Stimulated activated CD8-positive, alpha-beta memory T cell treated with anti-CD3 and anti-CD28 coated beads, Interleukin-15, amount 100 ng/mL, for 4 hours (primary cell): ENCODE results near the gene HSD17B10.
"Not testable (repeated sequence)": the region's sequence is repeated elsewhere in the genome, so short reads cannot be mapped to it uniquely, and the experiment has no call there.

Experiments
- DNase-seq, 2 donors: peaks; one replicate each; pipeline ENCODE4 v3.0.0-alpha.2; 2020; ENCODE audit warnings: low read depth in 2 of 2

HSD17B10 gene

GRCh38 chrX:53437206-53437605, 3.0 kb upstream of the HSD17B10 start:
- no peak for DNase-seq

DNA sequence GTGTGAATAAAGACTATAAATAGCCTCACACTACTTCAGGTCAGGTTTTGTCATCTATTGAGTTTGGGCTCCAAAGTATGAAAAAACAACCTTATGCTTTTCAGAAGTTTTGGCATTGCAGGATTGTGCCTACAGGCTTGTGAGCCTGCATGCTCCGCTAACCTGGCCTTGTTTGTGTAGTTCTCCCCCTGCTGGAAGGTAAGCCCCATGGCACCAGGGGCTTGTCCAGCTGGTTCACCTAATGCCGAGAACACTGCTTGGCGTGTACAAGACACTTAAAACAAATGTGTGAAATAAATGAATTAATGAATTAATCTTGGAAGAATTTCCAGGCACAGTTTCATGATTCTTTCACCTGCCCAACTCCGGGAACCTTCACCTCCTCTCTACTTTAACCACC, 1.8 kb upstream of the HSD17B10 start:
- peak in 1 of 2 donors; percentile 24 for DNase-seq

DNA sequence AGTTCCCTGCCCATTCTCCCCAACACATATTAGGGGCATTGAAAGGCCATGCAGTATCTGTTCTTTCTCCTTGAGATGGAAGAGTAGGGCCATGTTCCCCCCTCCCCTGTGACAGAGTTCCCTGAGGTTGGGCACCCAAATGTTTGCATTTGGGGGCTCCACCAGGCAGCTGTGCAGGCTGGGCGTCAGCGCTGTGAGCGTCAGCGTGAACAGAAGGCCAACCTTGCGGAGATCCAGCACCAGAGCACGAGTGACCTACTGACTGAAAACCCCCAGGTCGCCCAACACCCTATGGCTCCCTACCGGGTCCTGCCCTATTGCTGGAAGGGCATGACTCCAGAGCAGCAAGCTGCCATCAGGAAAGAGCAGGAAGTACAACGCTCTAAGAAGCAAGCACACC, 3.9 kb downstream of the HSD17B10 start:
- no peak for DNase-seq

DNA sequence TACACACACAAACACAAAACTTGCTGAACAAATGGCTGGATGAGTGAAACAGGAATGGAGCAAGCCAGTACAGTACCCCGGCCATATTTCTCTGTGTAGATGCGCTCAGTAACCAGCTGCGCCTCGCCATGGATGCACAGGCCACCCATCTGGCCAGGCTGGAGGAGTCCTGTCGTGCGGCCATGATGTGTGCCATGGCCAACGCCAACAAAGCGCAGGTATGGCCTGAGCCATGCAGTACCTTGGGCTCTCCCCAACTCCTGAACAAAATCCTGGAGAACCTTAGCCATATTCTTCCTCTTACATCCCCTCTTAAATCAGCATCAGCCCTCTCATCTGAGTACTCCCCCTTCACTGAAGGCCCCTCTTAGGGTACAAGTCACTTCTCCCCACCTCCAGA, 4.4 kb downstream of the HSD17B10 start:
- no peak for DNase-seq

DNA sequence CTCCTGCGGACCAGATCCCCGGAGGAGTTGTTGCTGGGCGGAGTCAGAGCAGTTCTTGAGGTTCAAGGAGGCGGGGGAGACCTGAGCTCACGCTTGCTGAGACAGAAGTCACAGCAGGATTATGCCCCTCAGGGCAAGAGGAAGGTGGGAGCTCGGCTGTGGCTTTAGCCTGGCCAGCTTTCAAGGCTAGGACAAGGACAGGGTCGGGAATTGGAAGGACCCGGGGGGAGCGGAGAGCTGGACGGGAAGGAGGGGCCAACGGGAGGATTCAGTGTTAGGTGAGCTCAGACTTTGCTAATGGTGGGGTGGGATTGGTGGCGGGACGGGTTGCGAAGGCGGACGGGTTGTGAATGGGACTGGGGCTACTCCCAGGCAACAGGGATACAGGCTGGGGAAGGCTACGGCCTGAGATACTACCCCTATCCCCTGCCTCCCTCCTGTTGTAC, 11.3 kb downstream of the HSD17B10 start, which contains the start of gene RIBC1:
Gene RIBC1 (plus strand): TSS at position 13 of the 446 bp plus-strand sequence. CDS start 3,404 bp downstream, outside the sequence.
- no peak for DNase-seq

DNA sequence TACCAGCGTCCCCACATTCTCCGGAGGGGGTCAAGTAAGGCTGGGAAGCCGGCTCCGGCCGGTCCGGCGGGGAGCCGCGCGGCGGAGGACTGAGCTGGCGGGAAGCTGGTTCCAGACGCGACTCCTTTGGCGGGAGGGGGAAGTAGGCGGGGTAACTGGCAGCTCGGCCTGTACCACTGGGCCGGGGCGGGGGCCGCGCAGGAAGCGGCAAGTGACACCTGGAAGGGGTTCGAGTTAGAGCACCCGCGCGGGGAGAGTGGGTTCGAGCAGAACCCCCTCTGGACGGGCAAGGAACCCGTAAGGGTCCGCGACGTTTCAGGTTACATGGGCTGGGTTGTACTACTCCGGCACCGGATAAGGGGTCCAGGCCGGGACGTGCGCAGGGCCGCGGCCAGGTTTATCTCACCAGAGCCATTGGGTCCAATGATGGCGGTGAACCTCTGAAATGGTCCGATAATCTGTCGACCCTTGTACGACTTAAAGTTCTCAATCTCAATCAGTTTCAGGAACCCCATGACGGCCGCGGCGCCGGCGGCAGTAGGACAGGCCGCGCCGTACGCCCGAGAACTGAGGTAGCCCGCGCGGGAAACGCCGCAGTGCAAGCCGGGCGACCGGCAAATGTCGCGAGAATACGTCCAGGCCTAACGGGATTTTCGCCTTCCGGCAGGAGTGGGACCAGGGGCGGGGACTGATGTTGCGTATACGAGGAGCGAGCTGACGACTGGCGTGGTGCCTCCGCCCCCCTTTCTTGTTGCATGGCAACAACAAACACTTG, 11.9 kb downstream of the HSD17B10 start, which contains the start of gene SMC1A:
Gene SMC1A (minus strand): TSS at position 569 of the 775 bp plus-strand sequence. CDS start 54 bp downstream, at position 515.
- DNase-seq = peak; percentile 91 to 95

GRCh38 chrX:53421772-53422085, 12.4 kb downstream of the HSD17B10 start:
- no peak for DNase-seq

- no peak for DNase-seq
Observed at GRCh38 chrX:53421125-53421524, 13.0 kb downstream of the HSD17B10 start.

DNA sequence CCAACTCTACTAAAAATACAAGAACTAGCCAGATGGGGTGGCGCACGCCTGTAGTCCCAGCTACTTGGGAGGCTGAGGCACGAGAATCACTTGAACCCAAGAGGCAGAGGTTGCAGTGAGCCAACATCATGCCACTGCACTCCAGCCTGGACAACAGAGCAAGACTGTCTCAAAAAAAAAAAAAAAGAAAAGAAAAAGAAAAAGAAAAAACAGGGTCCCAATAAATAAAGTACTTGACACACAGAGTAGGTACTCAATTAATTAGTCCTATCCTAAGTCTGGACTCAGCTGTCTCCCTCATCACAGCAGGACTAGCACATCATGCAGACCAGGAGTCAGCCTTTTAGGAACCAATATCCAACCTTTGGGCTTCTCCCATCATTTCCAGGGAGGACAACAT, 13.8 kb downstream of the HSD17B10 start:
- not testable (repeated sequence) for DNase-seq

DNA sequence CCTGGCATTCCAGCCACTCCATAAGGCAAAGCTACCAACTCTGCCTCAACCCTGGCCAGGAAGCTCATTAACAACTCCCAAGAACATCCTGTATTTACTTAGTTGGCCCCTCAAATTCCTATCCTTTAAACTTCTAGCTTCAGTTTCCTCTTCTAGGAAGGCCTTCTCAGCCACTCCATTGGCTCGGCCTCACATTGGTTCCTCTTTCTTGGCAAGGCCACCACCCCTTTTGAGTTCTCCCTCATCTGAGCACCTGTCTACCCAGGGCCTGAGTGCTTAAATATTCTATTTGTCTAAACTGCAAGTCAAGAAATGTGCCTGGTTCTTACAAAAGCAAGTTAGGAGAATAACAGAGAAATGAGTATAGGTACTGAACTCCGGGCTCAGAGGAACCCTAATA, 21.7 kb downstream of the HSD17B10 start:
- DNase-seq = no peak

DNA sequence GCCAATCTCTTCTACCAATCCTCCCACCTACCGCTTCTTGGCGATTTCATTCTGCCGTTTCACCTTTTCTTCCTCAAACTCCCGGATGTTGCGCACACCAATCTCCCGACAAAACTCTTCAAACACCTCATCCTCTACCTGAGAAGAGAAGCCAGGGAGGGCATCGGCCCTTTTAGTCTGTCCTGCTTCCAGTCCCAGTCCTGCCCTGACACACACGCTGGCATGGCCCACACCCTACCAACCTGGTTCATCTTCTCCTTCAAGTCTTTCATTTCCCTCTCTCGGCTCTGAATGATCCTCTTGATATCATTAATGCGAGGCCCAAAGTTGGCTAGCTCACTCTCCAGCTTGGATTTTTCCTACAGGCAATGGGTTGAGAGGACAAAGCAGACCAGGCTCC, 30.6 kb downstream of the HSD17B10 start:
- DNase-seq = no peak

GRCh38 chrX:53398216-53398615, 36.0 kb downstream of the HSD17B10 start:
- DNase-seq = no peak

DNA sequence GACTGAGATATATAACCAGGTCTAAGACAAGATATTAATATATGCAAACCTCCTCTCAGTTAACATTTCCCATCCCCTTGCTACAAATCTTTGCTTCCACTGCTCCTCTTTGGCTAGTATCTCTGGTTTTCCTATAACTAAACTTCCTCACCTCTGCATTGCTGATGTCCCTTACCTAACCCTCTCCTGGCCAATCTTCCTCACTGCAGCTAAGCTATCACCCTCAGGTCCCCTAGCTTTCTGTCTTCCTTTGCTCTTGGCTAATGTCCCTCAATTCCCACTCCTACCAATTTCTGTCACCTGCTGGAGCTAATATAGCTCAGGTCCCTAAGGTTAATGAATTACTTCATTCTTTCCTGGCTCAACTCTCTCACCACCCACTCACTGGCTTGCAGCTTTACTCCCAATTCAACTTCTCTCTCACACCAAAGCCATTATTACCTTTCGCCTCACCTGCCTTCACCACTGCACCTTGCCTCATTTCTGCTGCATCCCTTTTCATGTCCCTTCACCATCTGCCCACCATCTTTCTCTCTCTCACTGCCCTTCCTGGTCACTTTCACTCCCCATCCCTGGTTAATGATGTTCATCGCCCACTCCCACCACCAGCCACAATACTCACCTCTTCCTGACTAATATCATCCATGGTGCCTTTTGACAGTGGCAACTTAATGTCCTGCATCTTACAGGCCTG, 38.4 kb downstream of the HSD17B10 start:
- no peak for DNase-seq

DNA sequence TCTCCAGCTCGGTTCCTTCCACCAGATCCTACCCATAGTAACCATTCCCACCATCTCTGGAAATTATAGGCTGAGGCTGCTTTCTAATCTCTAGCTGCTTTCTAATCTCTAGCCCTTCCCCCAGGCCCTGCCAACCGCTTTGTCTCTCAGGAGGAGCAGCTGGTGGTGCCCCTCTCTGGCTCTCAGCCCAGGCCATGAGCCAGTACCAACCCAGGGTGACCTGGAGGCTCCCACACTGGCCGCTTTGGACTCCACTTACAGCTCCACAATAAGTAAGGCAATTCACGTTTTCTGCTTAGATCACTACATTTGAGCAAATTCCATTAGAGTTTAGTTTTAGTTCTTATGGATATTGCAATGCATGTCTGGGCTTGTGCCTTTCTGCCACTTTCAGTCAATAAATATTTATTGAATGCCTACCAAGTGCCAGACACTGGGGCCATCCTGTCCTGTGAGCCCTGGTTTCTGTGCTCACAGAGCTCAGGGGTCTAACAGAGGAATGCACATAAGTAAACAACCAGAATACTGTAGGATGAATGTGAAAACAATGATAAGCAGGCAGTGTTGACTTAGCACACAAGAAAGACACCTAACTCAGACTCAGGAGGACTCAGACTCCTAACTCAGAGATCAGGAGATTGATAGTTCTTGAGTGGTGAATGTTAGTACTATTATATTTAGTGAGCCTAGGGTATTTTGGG, 50.6 kb downstream of the HSD17B10 start:
- DNase-seq = no peak
